Lung microvascular endothelial cell (primary cell): ENCODE measurements around the gene STXBP4. TPM values are rescaled to one million over a fixed set of nuclear protein-coding genes. Genes with fewer than 3 reads are reported as not detected.

Experiments
- DNase-seq, 2 donors: peaks; one replicate each; pipeline versions ENCODE4 v3.0.0 to v3.0.0-alpha.2; 2010; ENCODE audit warnings: low read depth in 2 of 2
- total RNA-seq: library from RNA; depleted of rRNA; stranded (reverse); fragments of >200 nt; gene quantifications from 2 replicates; pipeline ENCODE4 v1.2.1, GENCODE V29; 2014

STXBP4 gene
- total RNA-seq, 1 donor from 2014 or later: 2.2 TPM

GRCh38 chr17:55219459-55219858 lies 250.9 kb downstream of the STXBP4 start:
- DNase-seq: no peak

GRCh38 chr17:55219934-55220333 lies 251.4 kb downstream of the STXBP4 start:
- DNase-seq: peak in 1 of 2 donors; percentile 4

Other genes starting within 250 kb of the STXBP4 start
- 0.20 and 0.44 TPM in 2 replicates for gene TOM1L1, start 67.9 kb upstream of the STXBP4 start, total RNA-seq
- 63.0 and 83.7 TPM in 2 replicates for gene COX11, start 111 bp upstream of the STXBP4 start, total RNA-seq